ENCODE measurements around the gene RUFY3.
"Not testable (repeated sequence)": the region's sequence is repeated elsewhere in the genome, so short reads cannot be mapped to it uniquely, and the experiment has no call there.

The RUFY3 gene

DNA sequence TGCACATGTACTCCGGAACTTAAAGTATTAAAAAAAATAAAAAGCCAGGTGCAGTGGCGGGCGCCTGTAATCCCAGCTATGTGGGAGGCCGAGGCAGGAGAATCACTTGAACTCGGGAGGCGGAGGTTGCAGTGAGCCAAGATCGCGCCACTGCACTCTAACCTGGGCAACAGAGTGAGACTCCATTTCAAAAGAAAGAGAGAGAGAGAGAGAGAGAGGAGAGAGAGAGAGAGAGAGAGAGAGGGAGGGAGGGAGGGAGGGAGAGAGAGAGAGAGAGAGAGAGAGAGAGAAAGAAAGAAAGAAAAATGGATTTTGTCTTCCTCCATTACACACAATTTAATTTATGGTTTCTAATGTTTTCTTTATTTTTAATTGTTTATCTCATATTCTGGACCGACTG lies 11.1 kb downstream of the RUFY3 start:
- H3K4me3 ChIP-seq (ENCODE audit: insufficient read depth, low read depth, low read length, poor library complexity, severe bottlenecking); H3K27me3 ChIP-seq (replicated peaks; ENCODE audit: control insufficient read depth, insufficient read depth, low read length, poor library complexity, severe bottlenecking); H3K36me3 ChIP-seq (ENCODE audit: control insufficient read depth, insufficient read depth, low read length); H3K27ac ChIP-seq (ENCODE audit: insufficient read depth, low read length, poor library complexity, severe bottlenecking); DNase-seq; H3K9me3 ChIP-seq (ENCODE audit: control insufficient read depth, low read length): not testable (repeated sequence)
- peaks cover 25% of the 10 kb centered on the region for H3K4me1 ChIP-seq (ENCODE audit: control insufficient read depth, insufficient read depth, low read length, poor library complexity, severe bottlenecking)

GRCh38 chr4:70734168-70734954 lies 12.6 kb downstream of the RUFY3 start:
- H3K27me3 ChIP-seq (replicated peaks; ENCODE audit: control insufficient read depth, insufficient read depth, low read length, poor library complexity, severe bottlenecking), result no peaks in the 10 kb centered on the region
- peaks cover 25% of the 10 kb centered on the region for H3K4me1 ChIP-seq (ENCODE audit: control insufficient read depth, insufficient read depth, low read length, poor library complexity, severe bottlenecking)
- no peaks in the 10 kb centered on the region for H3K9me3 ChIP-seq (ENCODE audit: control insufficient read depth, low read length)
- H3K27ac ChIP-seq (ENCODE audit: insufficient read depth, low read length, poor library complexity, severe bottlenecking), result peak overlapping the region; percentile 60
- H3K36me3 ChIP-seq (ENCODE audit: control insufficient read depth, insufficient read depth, low read length), result no peaks in the 10 kb centered on the region
- peak in 1 of 3 donors; percentile 15 for DNase-seq
- peak overlapping the region; percentile 35 for H3K4me3 ChIP-seq (ENCODE audit: insufficient read depth, low read depth, low read length, poor library complexity, severe bottlenecking)

DNA sequence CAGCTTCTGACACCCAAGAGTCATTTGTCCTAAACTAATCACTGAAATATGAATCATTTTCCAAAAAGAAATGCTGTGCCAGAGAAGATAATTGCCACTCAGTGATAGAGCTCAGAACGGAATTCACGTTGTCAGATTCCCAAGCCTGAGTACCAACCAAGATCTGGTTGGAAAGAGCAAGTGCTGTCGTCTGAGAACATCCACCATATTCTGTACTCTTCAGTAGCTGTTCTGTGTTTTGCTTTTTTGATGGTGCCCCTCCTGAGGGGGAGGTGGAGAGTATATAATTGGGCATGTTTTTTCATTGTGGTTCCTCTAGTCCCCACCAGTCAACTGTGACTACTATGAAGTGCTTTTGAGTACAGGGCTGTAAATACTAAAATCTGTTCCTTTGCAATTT lies 13.2 kb downstream of the RUFY3 start:
- no peaks in the 10 kb centered on the region for H3K36me3 ChIP-seq (ENCODE audit: control insufficient read depth, insufficient read depth, low read length)
- H3K4me3 ChIP-seq (ENCODE audit: insufficient read depth, low read depth, low read length, poor library complexity, severe bottlenecking), result peak overlapping the region; percentile 35
- peaks cover 25% of the 10 kb centered on the region for H3K4me1 ChIP-seq (ENCODE audit: control insufficient read depth, insufficient read depth, low read length, poor library complexity, severe bottlenecking)
- H3K9me3 ChIP-seq (ENCODE audit: control insufficient read depth, low read length), result no peaks in the 10 kb centered on the region
- peak overlapping the region; percentile 60 for H3K27ac ChIP-seq (ENCODE audit: insufficient read depth, low read length, poor library complexity, severe bottlenecking)
- H3K27me3 ChIP-seq (replicated peaks; ENCODE audit: control insufficient read depth, insufficient read depth, low read length, poor library complexity, severe bottlenecking), result no peaks in the 10 kb centered on the region
- DNase-seq, result no peak

GRCh38 chr4:70735915-70736314 lies 14.2 kb downstream of the RUFY3 start:
- not testable (repeated sequence) for H3K36me3 ChIP-seq (ENCODE audit: control insufficient read depth, insufficient read depth, low read length); H3K27me3 ChIP-seq (replicated peaks; ENCODE audit: control insufficient read depth, insufficient read depth, low read length, poor library complexity, severe bottlenecking); H3K9me3 ChIP-seq (ENCODE audit: control insufficient read depth, low read length); H3K4me3 ChIP-seq (ENCODE audit: insufficient read depth, low read depth, low read length, poor library complexity, severe bottlenecking)
- Histone ChIP-seq H3K4me1 (ENCODE audit: control insufficient read depth, insufficient read depth, low read length, poor library complexity, severe bottlenecking) (peaks cover 25% of the 10 kb centered on the region), H3K27ac (ENCODE audit: insufficient read depth, low read length, poor library complexity, severe bottlenecking) (peak overlapping the region; percentile 11)
- peak in 1 of 3 donors; percentile 6 for DNase-seq

GRCh38 chr4:70737006-70737405 lies 15.2 kb downstream of the RUFY3 start:
- no peak overlapping the region for H3K27ac ChIP-seq (ENCODE audit: insufficient read depth, low read length, poor library complexity, severe bottlenecking)
- DNase-seq, result no peak
- H3K36me3 ChIP-seq (ENCODE audit: control insufficient read depth, insufficient read depth, low read length), result no peaks in the 10 kb centered on the region
- H3K4me1 ChIP-seq (ENCODE audit: control insufficient read depth, insufficient read depth, low read length, poor library complexity, severe bottlenecking), result peaks cover 25% of the 10 kb centered on the region
- no peaks in the 10 kb centered on the region for H3K9me3 ChIP-seq (ENCODE audit: control insufficient read depth, low read length)
- no peaks in the 10 kb centered on the region for H3K27me3 ChIP-seq (replicated peaks; ENCODE audit: control insufficient read depth, insufficient read depth, low read length, poor library complexity, severe bottlenecking)
- H3K4me3 ChIP-seq (ENCODE audit: insufficient read depth, low read depth, low read length, poor library complexity, severe bottlenecking), result peak overlapping the region; percentile 11

DNA sequence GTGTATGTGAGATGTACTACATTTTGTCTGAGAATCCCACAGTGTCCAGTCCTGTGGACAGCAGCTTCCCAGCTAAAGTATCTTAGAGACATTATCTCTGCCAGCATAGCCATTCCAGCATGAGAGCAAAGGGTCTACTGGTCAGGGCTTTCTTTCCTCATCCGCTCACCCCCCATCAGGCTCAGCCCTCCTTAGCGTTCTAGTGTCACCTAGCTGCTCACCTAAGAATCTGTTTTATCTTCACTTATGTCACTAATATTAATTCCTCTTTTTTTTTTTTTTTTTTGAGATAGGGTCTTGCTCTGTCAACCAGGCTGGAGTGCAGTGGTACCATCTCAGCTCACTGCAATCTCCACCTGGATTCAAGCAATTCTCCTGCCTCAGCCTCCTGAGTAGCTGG lies 15.6 kb downstream of the RUFY3 start:
- H3K9me3 ChIP-seq (ENCODE audit: control insufficient read depth, low read length), result no peaks in the 10 kb centered on the region
- no peaks in the 10 kb centered on the region for H3K36me3 ChIP-seq (ENCODE audit: control insufficient read depth, insufficient read depth, low read length)
- no peak overlapping the region for H3K27ac ChIP-seq (ENCODE audit: insufficient read depth, low read length, poor library complexity, severe bottlenecking)
- DNase-seq, result no peak
- H3K4me1 ChIP-seq (ENCODE audit: control insufficient read depth, insufficient read depth, low read length, poor library complexity, severe bottlenecking), result peaks cover 25% of the 10 kb centered on the region
- H3K4me3 ChIP-seq (ENCODE audit: insufficient read depth, low read depth, low read length, poor library complexity, severe bottlenecking), result peak overlapping the region; percentile 11
- no peaks in the 10 kb centered on the region for H3K27me3 ChIP-seq (replicated peaks; ENCODE audit: control insufficient read depth, insufficient read depth, low read length, poor library complexity, severe bottlenecking)

- no peak for DNase-seq
- H3K27ac ChIP-seq (ENCODE audit: insufficient read depth, low read length, poor library complexity, severe bottlenecking), result no peak overlapping the region
- no peaks in the 10 kb centered on the region for H3K9me3 ChIP-seq (ENCODE audit: control insufficient read depth, low read length)
- H3K4me1 ChIP-seq (ENCODE audit: control insufficient read depth, insufficient read depth, low read length, poor library complexity, severe bottlenecking), result peaks cover 18% of the 10 kb centered on the region
- H3K27me3 ChIP-seq (replicated peaks; ENCODE audit: control insufficient read depth, insufficient read depth, low read length, poor library complexity, severe bottlenecking), result no peaks in the 10 kb centered on the region
- H3K4me3 ChIP-seq (ENCODE audit: insufficient read depth, low read depth, low read length, poor library complexity, severe bottlenecking), result no peak overlapping the region
- no peaks in the 10 kb centered on the region for H3K36me3 ChIP-seq (ENCODE audit: control insufficient read depth, insufficient read depth, low read length)
These were observed 18.0 kb downstream of the RUFY3 start for GRCh38 chr4:70739496-70740337.

- Histone ChIP-seq H3K27ac (ENCODE audit: insufficient read depth, low read length, poor library complexity, severe bottlenecking) (no peak overlapping the region), H3K9me3 (ENCODE audit: control insufficient read depth, low read length) (no peaks in the 10 kb centered on the region), H3K36me3 (ENCODE audit: control insufficient read depth, insufficient read depth, low read length) (no peaks in the 10 kb centered on the region), H3K4me3 (ENCODE audit: insufficient read depth, low read depth, low read length, poor library complexity, severe bottlenecking) (no peak overlapping the region), H3K27me3 (replicated peaks; ENCODE audit: control insufficient read depth, insufficient read depth, low read length, poor library complexity, severe bottlenecking) (no peaks in the 10 kb centered on the region), H3K4me1 (ENCODE audit: control insufficient read depth, insufficient read depth, low read length, poor library complexity, severe bottlenecking) (peaks cover 4% of the 10 kb centered on the region)
- no peak for DNase-seq
These were observed 20.3 kb downstream of the RUFY3 start for GRCh38 chr4:70741867-70742658.

DNA sequence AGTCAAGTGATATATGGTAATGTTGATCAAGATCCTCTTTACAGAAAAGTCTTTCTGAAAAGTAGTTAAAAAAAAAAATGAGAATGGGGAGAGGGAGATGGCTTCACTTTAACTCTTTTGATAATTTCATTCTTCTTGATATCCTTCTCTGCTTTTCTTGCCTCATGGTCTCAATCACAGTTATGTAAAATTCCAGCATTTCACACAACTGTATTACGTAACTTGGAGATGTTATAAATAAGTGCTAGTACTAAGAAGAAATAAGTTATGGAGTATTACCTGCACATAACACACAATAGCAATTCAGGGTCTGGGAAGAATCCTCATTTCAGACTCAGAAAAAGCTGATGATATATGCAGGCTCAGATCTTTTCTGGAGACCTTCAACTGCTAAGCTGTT lies 22.0 kb downstream of the RUFY3 start:
- H3K27me3 ChIP-seq (replicated peaks; ENCODE audit: control insufficient read depth, insufficient read depth, low read length, poor library complexity, severe bottlenecking), result no peaks in the 10 kb centered on the region
- H3K9me3 ChIP-seq (ENCODE audit: control insufficient read depth, low read length), result no peaks in the 10 kb centered on the region
- DNase-seq, result no peak
- H3K27ac ChIP-seq (ENCODE audit: insufficient read depth, low read length, poor library complexity, severe bottlenecking), result no peak overlapping the region
- H3K4me3 ChIP-seq (ENCODE audit: insufficient read depth, low read depth, low read length, poor library complexity, severe bottlenecking), result no peak overlapping the region
- H3K4me1 ChIP-seq (ENCODE audit: control insufficient read depth, insufficient read depth, low read length, poor library complexity, severe bottlenecking), result no peaks in the 10 kb centered on the region
- H3K36me3 ChIP-seq (ENCODE audit: control insufficient read depth, insufficient read depth, low read length), result no peaks in the 10 kb centered on the region
